K562 (cell line): ENCODE measurements around the gene DBX2. TPM values are rescaled to one million over a fixed set of nuclear protein-coding genes. Genes with fewer than 3 reads are reported as not detected.

Source experiments
- ATAC-seq: fragments of 200-7000 bp; cut with Tn5 transposase; 3 replicates; pipeline ENCODE4 v1.9.1; 2020; ENCODE audit warnings: moderate library complexity
- BruUV-seq: library from RNA; stranded (reverse); fragments of 400-500 nt; replicated peaks from 2 replicates; lab custom pipeline; 2021; lab: Mats Ljungman, UMichigan
- CTCF ChIA-PET: fragments of 300-600 bp; formaldehyde crosslinking; extraction: SDS; loops from one replicate; lab custom pipeline; 2021; ENCODE audit warnings: low intra/inter-chr PET ratio; lab: Yijun Ruan, JAX
- POLR2A ChIA-PET: fragments of 300-600, 350-650 bp; sonication (Branson Sonifier 250); formaldehyde crosslinking; extraction: SDS; loops from one replicate; lab custom pipeline; 2021; ENCODE audit warnings: antibody characterized with exemption, inconsistent platforms; lab: Yijun Ruan, JAX
- DNase-seq, 4 experiments: peaks; one replicate each; pipeline versions ENCODE4 v3.0.0 to v3.0.0-alpha.2; 2011 to 2018; ENCODE audit warnings: low spot score in 3 of 4, mixed read lengths in 3 of 4; ENCODE audit errors: extremely low read depth in 1 of 4
- FAIRE-seq: peaks from 2 replicates; lab custom pipeline; 2011; peaks lifted over from hg19 to GRCh38; lab: Jason Lieb, UNC
- H2AFZ ChIP-seq: 2 replicates; pipeline ENCODE4 v1.6.0; 2011; ENCODE audit warnings: low read depth, low read length, control low read depth, inconsistent platforms
- H3K27ac ChIP-seq: fragments of 200-600 bp; 3 replicates; pipeline ENCODE4 v1.8.0; 2011; ENCODE audit warnings: low read depth, mild to moderate bottlenecking, control low read depth, inconsistent platforms, low read length, moderate library complexity, mixed read lengths; ENCODE audit errors: extremely low read depth
- H3K27me3 ChIP-seq, 2 experiments: fragments of 300-600 bp in 1 of 2; 2 replicates in 1 of 2; 3 replicates in 1 of 2; pipeline versions ENCODE4 v1.6.0 to v1.8.0; 2011; ENCODE audit warnings: inconsistent platforms in 2 of 2, low read length in 2 of 2, mild to moderate bottlenecking in 1 of 2, mixed read lengths in 1 of 2, moderate library complexity in 1 of 2; ENCODE audit not compliant: control insufficient read depth in 2 of 2, insufficient read depth in 2 of 2
- H3K36me3 ChIP-seq: fragments of 300-600 bp; 3 replicates; pipeline ENCODE4 v1.8.0; 2011; ENCODE audit warnings: mild to moderate bottlenecking, low read length, inconsistent platforms; ENCODE audit not compliant: control insufficient read depth, insufficient read depth
- H3K4me1 ChIP-seq, 2 experiments: fragments of 200-600 bp in 1 of 2; replicated peaks in 1 of 2; 2 replicates in 1 of 2; 3 replicates in 1 of 2; pipeline versions ENCODE4 v1.5.1 to v1.8.0; 2011; ENCODE audit warnings: inconsistent platforms in 2 of 2, low read length in 2 of 2, mild to moderate bottlenecking in 1 of 2, mixed read lengths in 1 of 2, moderate library complexity in 1 of 2; ENCODE audit not compliant: control insufficient read depth in 2 of 2, insufficient read depth in 2 of 2
- H3K4me2 ChIP-seq: 2 replicates; pipeline ENCODE4 v1.6.1; 2011; ENCODE audit warnings: low read length, control low read depth, inconsistent platforms, mixed read lengths; ENCODE audit not compliant: insufficient read depth
- H3K4me3 ChIP-seq: fragments of 200-600 bp; sonication (generic), shearing (Covaris generic); 2 replicates; pipeline ENCODE4 v1.5.1; 2016; ENCODE audit warnings: control low read depth, inconsistent platforms
- H3K79me2 ChIP-seq: fragments of 200-600 bp; 3 replicates; pipeline ENCODE4 v1.8.0; 2011; ENCODE audit warnings: low read length, inconsistent platforms; ENCODE audit not compliant: control insufficient read depth, insufficient read depth
- H3K9ac ChIP-seq, 2 experiments: 2 replicates each; pipeline versions ENCODE4 v1.6.0 to v1.6.1; 2011; ENCODE audit warnings: low read depth in 2 of 2, low read length in 2 of 2, control low read depth in 1 of 2, inconsistent platforms in 1 of 2, mild to moderate bottlenecking in 1 of 2, mixed read lengths in 1 of 2; ENCODE audit not compliant: insufficient read depth in 1 of 2
- H3K9me1 ChIP-seq: one replicate; pipeline ENCODE4 v1.6.0; 2011; ENCODE audit warnings: inconsistent platforms, mild to moderate bottlenecking, low read length, moderate library complexity; ENCODE audit not compliant: control insufficient read depth, insufficient read depth
- H3K9me3 ChIP-seq: replicated peaks from 2 replicates; pipeline ENCODE4 v1.5.1; 2011; ENCODE audit warnings: low read depth, low read length, inconsistent platforms; ENCODE audit not compliant: control insufficient read depth, insufficient read depth
- H4K20me1 ChIP-seq: replicated peaks from 2 replicates; pipeline ENCODE4 v1.6.1; 2011; ENCODE audit warnings: low read length, inconsistent platforms, mixed read lengths; ENCODE audit not compliant: control insufficient read depth, insufficient read depth
- ATF4 ChIP-seq: fragments of 450-650 bp; formaldehyde crosslinking; IDR thresholded peaks from 2 replicates; pipeline ENCODE4 v1.4.0; 2022; ENCODE audit warnings: mild to moderate bottlenecking, moderate library complexity
- E2F3 ChIP-seq: fragments of 250-450 bp; sonication (Bioruptor Pico); IDR thresholded peaks from 2 replicates; pipeline ENCODE4 v1.4.0; 2020; ENCODE audit warnings: mild to moderate bottlenecking
- KDM5B ChIP-seq: fragments of 200-600 bp; sonication (generic); IDR thresholded peaks from 2 replicates; pipeline ENCODE4 v1.6.1; 2012; ENCODE audit warnings: low read depth, mild to moderate bottlenecking, moderate library complexity, low read length, control low read depth, inconsistent platforms; ENCODE audit not compliant: insufficient replicate concordance
- MYBL2 ChIP-seq, 2 experiments: fragments of 450-650 bp in 1 of 2; sonication (generic) in 1 of 2; formaldehyde crosslinking in 1 of 2; IDR thresholded peaks; 2 replicates each; pipeline versions ENCODE4 v1.6.1 to v1.8.1; 2017 to 2022; ENCODE audit warnings: borderline replicate concordance in 1 of 2, inconsistent platforms in 1 of 2, low read depth in 1 of 2, mild to moderate bottlenecking in 1 of 2, missing genetic modification reagents in 1 of 2, moderate library complexity in 1 of 2
- NUFIP1 ChIP-seq: fragments of 450-650 bp; IDR thresholded peaks from 2 replicates; pipeline ENCODE4 v1.6.1; 2018; ENCODE audit not compliant: partially characterized antibody
- POLR2AphosphoS2 ChIP-seq: IDR thresholded peaks from 2 replicates; pipeline ENCODE4 v1.6.1; 2012; ENCODE audit warnings: low read length, improper control_type of control experiment
- SP2 ChIP-seq: IDR thresholded peaks from 2 replicates; pipeline ENCODE4 v1.6.1; 2011; ENCODE audit warnings: mild to moderate bottlenecking, low read depth, low read length, moderate library complexity; ENCODE audit not compliant: poor library complexity, severe bottlenecking; ENCODE audit errors: extremely low read depth
- SREBF2 ChIP-seq: sonication (generic); formaldehyde crosslinking; IDR thresholded peaks from 2 replicates; pipeline ENCODE4 v1.4.0; 2020; ENCODE audit warnings: mild to moderate bottlenecking, missing genetic modification reagents
- ZNF445 ChIP-seq: fragments of 250-450 bp; sonication (Bioruptor Pico); IDR thresholded peaks from 2 replicates; pipeline ENCODE4 v1.4.0; 2020; ENCODE audit warnings: low read depth, mild to moderate bottlenecking, moderate library complexity
- in situ Hi-C: fragments of 300-500 bp; cut with MboI; formaldehyde crosslinking; loops from 4 replicates; pipeline ENCODE4 v1.15.0; 2018; ENCODE audit warnings: inconsistent platforms, mixed read lengths
- intact Hi-C: fragments of 100-400 bp; cut with micrococcal nuclease; formaldehyde crosslinking; loops from 2 replicates; pipeline ENCODE4 v1.14.2; 2022
- polyA plus RNA-seq, 8 experiments: library from polyadenylated mRNA; depleted of rRNA in 4 of 8; stranded (reverse) in 5 of 8; unstranded in 3 of 8; fragments of >200 nt; fragmentation: Nextera tagmentation in 2 of 8; fragmentation: Illumina TruSeq in 1 of 8; extraction: Ambion mirVana in 2 of 8; extraction: Trizol in 1 of 8; gene quantifications; 2 replicates each; pipeline versions ENCODE4 v1.2.1 to v1.2.3, GENCODE V29; 2011 to 2014; ENCODE audit warnings: inconsistent platforms in 1 of 8, missing spikeins in 1 of 8
- total RNA-seq, 7 experiments: library from RNA; depleted of rRNA in 6 of 7; stranded (reverse); fragments of >200 nt in 6 of 7; fragmentation: Illumina TruSeq in 2 of 7; extraction: Trizol in 2 of 7; gene quantifications; 2 replicates each; pipeline versions ENCODE4 v1.2.1 to v1.2.3, GENCODE V29; 2011 to 2021; ENCODE audit warnings: low replicate concordance in 1 of 7
- TF ChIP-seq, protein P1 (sequence below): IDR thresholded peaks from 3 replicates; pipeline ENCODE4 v1.6.1; 2011; ENCODE audit warnings: borderline replicate concordance, mild to moderate bottlenecking, moderate library complexity; ENCODE audit not compliant: insufficient read length; ENCODE audit errors: extremely low read depth
- TF ChIP-seq, protein P2 (sequence below): sonication (generic); formaldehyde crosslinking; IDR thresholded peaks from 2 replicates; pipeline ENCODE4 v1.8.1; 2023; ENCODE audit warnings: mild to moderate bottlenecking, missing genetic modification reagents

DBX2 gene
- total and polyA plus RNA-seq, 9 of the 15 experiments (the other 6 are each of a cell fraction or from before 2014, with no cell fraction given): not detected

DNA sequence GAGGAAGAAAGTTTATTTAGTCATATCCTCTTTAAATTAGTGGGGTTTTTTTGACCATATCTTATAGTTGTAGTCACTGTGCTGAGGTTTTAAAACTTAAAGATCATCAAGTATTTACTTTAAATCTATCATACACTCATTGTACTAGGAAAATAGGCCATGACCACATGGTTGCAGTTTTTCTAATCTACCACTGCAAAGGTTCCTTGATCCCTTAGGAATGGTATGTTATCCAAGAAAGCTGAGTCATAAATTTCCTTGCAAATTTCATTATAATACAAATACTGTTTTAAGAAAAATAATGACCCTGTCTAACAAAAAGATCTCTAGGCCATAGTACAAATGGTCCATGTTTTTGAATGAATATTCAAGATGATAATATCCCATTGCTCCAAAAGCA lies 74.7 kb downstream of the DBX2 start:
- intact Hi-C loops (no loop called here), in situ Hi-C loops (no loop called here)
- BruUV-seq: no TSS peak
- ATAC-seq (no peak), FAIRE-seq (no peak), DNase-seq (no peak)
- no peaks in the 10 kb centered on the region for H3K79me2 ChIP-seq
- H3K9ac ChIP-seq: no peak overlapping the region
- no peak overlapping the region for H3K27ac ChIP-seq
- H2AFZ ChIP-seq: no peak overlapping the region
- ChIA-PET CTCF (no interaction called here), POLR2A (no interaction called here)
- no peaks in the 10 kb centered on the region for H3K4me1 ChIP-seq
- no peak overlapping the region for H3K4me2 ChIP-seq
- H3K4me3 ChIP-seq: no peak overlapping the region
- H4K20me1 ChIP-seq: no peaks in the 10 kb centered on the region
- H3K9me1 ChIP-seq: no peaks in the 10 kb centered on the region
- H3K9me3 ChIP-seq: no peaks in the 10 kb centered on the region
- H3K36me3 ChIP-seq: no peaks in the 10 kb centered on the region
- H3K27me3 ChIP-seq: no peaks in the 10 kb centered on the region
- TF ChIP-seq E2F3 (CRISPR knock-in tag): no peak
- no peak for TF ChIP-seq ATF4
- no peak for TF ChIP-seq POLR2AphosphoS2
- no peak for TF ChIP-seq NUFIP1
- TF ChIP-seq SREBF2 (CRISPR knock-in tag): no peak
- TF ChIP-seq ZNF445 (CRISPR knock-in tag): no peak
- TF ChIP-seq MYBL2 (IDR thresholded peaks at IDR 0.05; ENCODE audit: low read depth): no peak
- no peak for TF ChIP-seq MYBL2 (CRISPR knock-in tag; IDR thresholded peaks at IDR 0.05; ENCODE audit: borderline replicate concordance)
- TF ChIP-seq, protein P1, sequence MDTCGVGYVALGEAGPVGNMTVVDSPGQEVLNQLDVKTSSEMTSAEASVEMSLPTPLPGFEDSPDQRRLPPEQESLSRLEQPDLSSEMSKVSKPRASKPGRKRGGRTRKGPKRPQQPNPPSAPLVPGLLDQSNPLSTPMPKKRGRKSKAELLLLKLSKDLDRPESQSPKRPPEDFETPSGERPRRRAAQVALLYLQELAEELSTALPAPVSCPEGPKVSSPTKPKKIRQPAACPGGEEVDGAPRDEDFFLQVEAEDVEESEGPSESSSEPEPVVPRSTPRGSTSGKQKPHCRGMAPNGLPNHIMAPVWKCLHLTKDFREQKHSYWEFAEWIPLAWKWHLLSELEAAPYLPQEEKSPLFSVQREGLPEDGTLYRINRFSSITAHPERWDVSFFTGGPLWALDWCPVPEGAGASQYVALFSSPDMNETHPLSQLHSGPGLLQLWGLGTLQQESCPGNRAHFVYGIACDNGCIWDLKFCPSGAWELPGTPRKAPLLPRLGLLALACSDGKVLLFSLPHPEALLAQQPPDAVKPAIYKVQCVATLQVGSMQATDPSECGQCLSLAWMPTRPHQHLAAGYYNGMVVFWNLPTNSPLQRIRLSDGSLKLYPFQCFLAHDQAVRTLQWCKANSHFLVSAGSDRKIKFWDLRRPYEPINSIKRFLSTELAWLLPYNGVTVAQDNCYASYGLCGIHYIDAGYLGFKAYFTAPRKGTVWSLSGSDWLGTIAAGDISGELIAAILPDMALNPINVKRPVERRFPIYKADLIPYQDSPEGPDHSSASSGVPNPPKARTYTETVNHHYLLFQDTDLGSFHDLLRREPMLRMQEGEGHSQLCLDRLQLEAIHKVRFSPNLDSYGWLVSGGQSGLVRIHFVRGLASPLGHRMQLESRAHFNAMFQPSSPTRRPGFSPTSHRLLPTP: no peak
- TF ChIP-seq, protein P2, sequence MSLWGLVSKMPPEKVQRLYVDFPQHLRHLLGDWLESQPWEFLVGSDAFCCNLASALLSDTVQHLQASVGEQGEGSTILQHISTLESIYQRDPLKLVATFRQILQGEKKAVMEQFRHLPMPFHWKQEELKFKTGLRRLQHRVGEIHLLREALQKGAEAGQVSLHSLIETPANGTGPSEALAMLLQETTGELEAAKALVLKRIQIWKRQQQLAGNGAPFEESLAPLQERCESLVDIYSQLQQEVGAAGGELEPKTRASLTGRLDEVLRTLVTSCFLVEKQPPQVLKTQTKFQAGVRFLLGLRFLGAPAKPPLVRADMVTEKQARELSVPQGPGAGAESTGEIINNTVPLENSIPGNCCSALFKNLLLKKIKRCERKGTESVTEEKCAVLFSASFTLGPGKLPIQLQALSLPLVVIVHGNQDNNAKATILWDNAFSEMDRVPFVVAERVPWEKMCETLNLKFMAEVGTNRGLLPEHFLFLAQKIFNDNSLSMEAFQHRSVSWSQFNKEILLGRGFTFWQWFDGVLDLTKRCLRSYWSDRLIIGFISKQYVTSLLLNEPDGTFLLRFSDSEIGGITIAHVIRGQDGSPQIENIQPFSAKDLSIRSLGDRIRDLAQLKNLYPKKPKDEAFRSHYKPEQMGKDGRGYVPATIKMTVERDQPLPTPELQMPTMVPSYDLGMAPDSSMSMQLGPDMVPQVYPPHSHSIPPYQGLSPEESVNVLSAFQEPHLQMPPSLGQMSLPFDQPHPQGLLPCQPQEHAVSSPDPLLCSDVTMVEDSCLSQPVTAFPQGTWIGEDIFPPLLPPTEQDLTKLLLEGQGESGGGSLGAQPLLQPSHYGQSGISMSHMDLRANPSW (CRISPR knock-in tag): no peak
- TF ChIP-seq SP2: no peak
- TF ChIP-seq KDM5B: no peak
